ENCODE results near the gene TNIK. TPM values are rescaled to one million over a fixed set of nuclear protein-coding genes. Genes with fewer than 3 reads are reported as not detected.
A peak's percentile ranks its signal among the peaks of the same experiment; 100 is the strongest.

TNIK gene
- polyA plus RNA-seq, 1 of the 3 experiments (the other 2 are of a cell fraction), result 19.4 TPM

DNA sequence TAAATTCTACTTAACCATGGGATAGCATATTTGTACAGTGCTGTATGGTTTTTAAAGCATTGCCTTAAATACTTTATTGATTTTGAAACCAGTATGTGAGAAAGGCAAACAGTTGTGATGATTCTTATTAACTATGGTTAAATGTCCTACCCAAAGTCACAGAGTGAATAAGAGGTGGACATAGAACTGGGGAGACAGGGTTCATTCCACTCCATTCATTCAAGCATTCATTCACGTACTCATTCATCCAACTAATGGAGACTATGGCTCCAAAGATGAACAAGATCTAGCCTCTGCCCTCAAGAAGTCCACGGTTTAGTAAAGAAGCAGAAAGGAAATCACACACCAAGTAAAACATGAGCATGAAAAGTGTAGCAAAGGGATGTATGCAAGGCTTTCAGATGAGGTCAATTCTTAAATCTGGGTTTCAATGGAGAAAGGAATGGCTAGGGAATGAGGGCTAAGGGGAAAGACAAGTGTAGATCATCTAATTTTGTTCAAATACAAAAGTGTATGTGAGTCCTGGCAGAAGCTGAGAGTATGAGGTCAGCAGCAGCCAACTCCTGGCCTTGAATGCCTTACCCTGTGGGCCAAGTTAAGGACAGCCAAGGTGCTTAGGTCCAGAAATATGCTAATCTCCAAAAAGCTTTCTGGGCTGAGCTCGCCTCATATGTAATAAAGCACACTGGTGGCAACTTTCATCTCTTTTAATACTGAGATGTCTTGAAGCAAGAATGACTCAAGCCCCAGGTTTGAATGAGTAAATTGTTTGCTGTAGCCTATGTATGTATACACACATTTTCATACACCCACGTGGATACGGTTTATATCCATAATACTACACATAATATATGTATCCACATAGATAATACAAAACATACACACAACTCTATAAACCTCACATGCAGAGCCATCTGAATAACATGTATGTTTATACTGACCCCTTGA, 4.3 kb downstream of the TNIK start:
- no peak for TF ChIP-seq FOXM1 (IDR thresholded peaks at IDR 0.05; ENCODE audit: low read depth)
- TF ChIP-seq SMC3 (IDR thresholded peaks at IDR 0.05; ENCODE audit: low read depth, low read length), result no peak
- POLR2A ChIA-PET, result no interaction called here
- 70% methylated on average over 5 of the region's 5 CpGs for WGBS (ENCODE audit: low lambda C conversion rate)

DNA sequence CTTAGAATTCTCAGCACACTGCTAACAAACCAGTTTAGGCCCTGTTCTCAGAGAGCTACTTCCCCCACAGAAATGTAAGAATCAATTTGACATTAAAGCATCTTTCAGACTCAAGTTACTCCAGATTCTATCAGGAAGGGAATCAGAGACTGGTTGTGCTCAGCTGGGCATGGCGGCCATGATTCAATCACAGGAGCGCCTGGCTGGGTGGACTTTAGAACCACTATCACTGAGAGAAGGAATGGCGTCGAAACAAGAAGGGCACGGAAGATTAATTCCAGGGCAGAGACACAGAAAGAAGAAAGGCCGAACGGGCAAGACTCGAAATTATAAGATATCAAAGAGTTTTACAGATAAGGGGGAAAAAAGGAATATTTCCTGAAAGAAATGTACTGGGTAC, 6.2 kb downstream of the TNIK start:
- H3K27ac ChIP-seq (ENCODE audit: low read depth in 2 of 2, low read length in 1 of 2), result no peak overlapping the region
- H3K4me3 ChIP-seq (ENCODE audit: low read depth in 2 of 2, low read length in 1 of 2), result no peak overlapping the region
- H3K9me2 ChIP-seq, result no peaks in the 10 kb centered on the region
- H3K9me3 ChIP-seq, result no peaks in the 10 kb centered on the region
- no peak overlapping the region for H3K4me2 ChIP-seq
- H3K27me3 ChIP-seq (ENCODE audit: insufficient read depth), result no peaks in the 10 kb centered on the region
- CTCF ChIA-PET, result no interaction called here
- POLR2A ChIA-PET, result no interaction called here
- peaks cover 0 to 4% of the 10 kb centered on the region in 2 experiments; a peak in 2 of 4 replicates for H3K4me1 ChIP-seq (ENCODE audit: control insufficient read depth in 1 of 2, insufficient read depth in 2 of 2, low read depth in 1 of 2, low read length in 1 of 2)
- no peaks in the 10 kb centered on the region for H3F3A ChIP-seq (replicated peaks; ENCODE audit: insufficient read depth)
- no peak overlapping the region for H3K9ac ChIP-seq
- H3K36me3 ChIP-seq (replicated peaks in 1 of 2; ENCODE audit: control insufficient read depth in 1 of 2, insufficient read depth in 2 of 2, low read length in 1 of 2), result peaks cover 0 to 5% of the 10 kb centered on the region in 2 experiments
- H4K20me1 ChIP-seq (ENCODE audit: insufficient read depth), result peaks cover 20% of the 10 kb centered on the region
- 80% methylated on average over 8 of the region's 8 CpGs for WGBS (ENCODE audit: low lambda C conversion rate)
- TF ChIP-seq SIN3A (IDR thresholded peaks at IDR 0.05; ENCODE audit: borderline replicate concordance, low read depth, low read length), result no peak
- TF ChIP-seq TAF1 (IDR thresholded peaks at IDR 0.05; ENCODE audit: borderline replicate concordance, low read depth, low read length), result no peak
- TF ChIP-seq YY1 (IDR thresholded peaks at IDR 0.05; ENCODE audit: low read depth), result peak; percentile 45; the same call in 1 of the 2 replicates
- TF ChIP-seq TCF12 (IDR thresholded peaks at IDR 0.05), result no peak
- no peak overlapping the region for H2AFZ ChIP-seq (ENCODE audit: low read depth)
- peak; percentile 27 for DNase-seq
- peaks cover 91% of the 10 kb centered on the region for H3K79me2 ChIP-seq (ENCODE audit: insufficient read depth)

More for the DNA sequence above, 4.3 kb downstream of the TNIK start:
- no peak overlapping the region for H2AFZ ChIP-seq (ENCODE audit: low read depth)
- CTCF ChIA-PET, result interaction anchor here (1.3 kb wide), 1 partner anchor 9 kb away, joined by 3 read pairs; no protein-coding TSS in a partner anchor
- H3K4me2 ChIP-seq, result peak overlapping the region; percentile 17; the same call in 1 of the 2 replicates
- H3K4me1 ChIP-seq (ENCODE audit: control insufficient read depth in 1 of 2, insufficient read depth in 2 of 2, low read depth in 1 of 2, low read length in 1 of 2), result peaks cover 0 to 5% of the 10 kb centered on the region in 2 experiments; a peak in 2 of 4 replicates
- DNase-seq, result no peak
- peaks cover 90% of the 10 kb centered on the region for H3K79me2 ChIP-seq (ENCODE audit: insufficient read depth)
- no peaks in the 10 kb centered on the region for H3K9me3 ChIP-seq
- no peak overlapping the region for H3K27ac ChIP-seq (ENCODE audit: low read depth in 2 of 2, low read length in 1 of 2)
- peaks cover 0 to 5% of the 10 kb centered on the region in 2 experiments for H3K36me3 ChIP-seq (replicated peaks in 1 of 2; ENCODE audit: control insufficient read depth in 1 of 2, insufficient read depth in 2 of 2, low read length in 1 of 2)
- no peaks in the 10 kb centered on the region for H3F3A ChIP-seq (replicated peaks; ENCODE audit: insufficient read depth)
- no peaks in the 10 kb centered on the region for H3K9me2 ChIP-seq
- peaks cover 20% of the 10 kb centered on the region for H4K20me1 ChIP-seq (ENCODE audit: insufficient read depth)
- no peak overlapping the region for H3K4me3 ChIP-seq (ENCODE audit: low read depth in 2 of 2, low read length in 1 of 2)
- no peaks in the 10 kb centered on the region for H3K27me3 ChIP-seq (ENCODE audit: insufficient read depth)
- H3K9ac ChIP-seq, result no peak overlapping the region

DNA sequence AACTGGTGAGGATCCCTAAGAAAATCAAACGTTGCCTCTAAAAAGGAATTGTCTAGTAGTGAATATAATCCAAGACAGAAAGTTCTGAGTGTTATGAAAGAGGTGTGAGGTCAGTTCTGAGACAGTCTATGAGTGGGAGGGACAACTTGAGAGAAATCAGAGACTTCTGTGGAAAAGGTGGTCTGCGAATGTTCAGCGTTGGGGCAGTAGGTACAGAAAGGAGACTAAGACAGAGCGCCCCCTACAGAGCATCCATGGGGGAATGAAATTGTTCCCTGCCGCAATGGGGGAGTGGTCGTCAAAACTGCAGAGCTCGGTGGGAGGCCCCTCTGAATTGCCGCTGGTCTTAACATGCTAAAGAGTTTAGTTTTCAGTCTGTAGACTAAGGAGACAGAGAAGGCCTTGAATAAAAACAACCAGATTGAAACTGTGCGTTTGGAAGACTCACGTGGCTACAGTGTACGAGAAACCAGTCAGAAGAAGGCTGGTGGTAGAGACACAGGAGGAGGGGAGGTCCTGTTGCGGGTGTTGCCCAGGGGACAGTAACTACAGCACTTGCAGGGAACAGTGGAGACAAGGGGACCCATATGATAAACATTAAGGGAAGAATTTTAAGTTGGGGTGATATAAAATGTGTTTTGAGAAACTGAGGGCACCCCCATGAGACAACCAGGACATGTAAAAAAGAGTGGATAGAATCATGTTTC, 6.9 kb downstream of the TNIK start:
- Histone ChIP-seq H3K9ac (no peak overlapping the region), H3F3A (replicated peaks; ENCODE audit: insufficient read depth) (peaks cover 4% of the 10 kb centered on the region), H3K4me1 (ENCODE audit: control insufficient read depth in 1 of 2, insufficient read depth in 2 of 2, low read depth in 1 of 2, low read length in 1 of 2) (peaks cover 0 to 2% of the 10 kb centered on the region in 2 experiments; a peak in 2 of 4 replicates), H3K27me3 (ENCODE audit: insufficient read depth) (no peaks in the 10 kb centered on the region), H4K20me1 (ENCODE audit: insufficient read depth) (peaks cover 20% of the 10 kb centered on the region), H3K27ac (ENCODE audit: low read depth in 2 of 2, low read length in 1 of 2) (no peak overlapping the region), H3K9me2 (no peaks in the 10 kb centered on the region), H3K79me2 (ENCODE audit: insufficient read depth) (peaks cover 91% of the 10 kb centered on the region), H3K36me3 (replicated peaks in 1 of 2; ENCODE audit: control insufficient read depth in 1 of 2, insufficient read depth in 2 of 2, low read length in 1 of 2) (peaks cover 0 to 5% of the 10 kb centered on the region in 2 experiments), H2AFZ (ENCODE audit: low read depth) (no peak overlapping the region), H3K9me3 (no peaks in the 10 kb centered on the region), H3K4me3 (ENCODE audit: low read depth in 2 of 2, low read length in 1 of 2) (no peak overlapping the region), H3K4me2 (no peak overlapping the region)
- DNase-seq, result no peak
- WGBS (ENCODE audit: low lambda C conversion rate), result 97% methylated on average over 12 of the region's 12 CpGs
- ChIA-PET CTCF (no interaction called here), POLR2A (no interaction called here)
- no peak for TF ChIP-seq CHD2 (IDR thresholded peaks at IDR 0.05; ENCODE audit: low read length, partially characterized antibody)
- no peak for TF ChIP-seq RFX5 (IDR thresholded peaks at IDR 0.05; ENCODE audit: low read length)
- TF ChIP-seq TEAD4 (IDR thresholded peaks at IDR 0.05; ENCODE audit: borderline replicate concordance, insufficient read depth), result no peak
- no peak for TF ChIP-seq MEF2A (IDR thresholded peaks at IDR 0.05; ENCODE audit: borderline replicate concordance, low read depth)
- no peak for TF ChIP-seq FOSL2 (IDR thresholded peaks at IDR 0.05; ENCODE audit: borderline replicate concordance, low read depth)
- TF ChIP-seq, protein P1, sequence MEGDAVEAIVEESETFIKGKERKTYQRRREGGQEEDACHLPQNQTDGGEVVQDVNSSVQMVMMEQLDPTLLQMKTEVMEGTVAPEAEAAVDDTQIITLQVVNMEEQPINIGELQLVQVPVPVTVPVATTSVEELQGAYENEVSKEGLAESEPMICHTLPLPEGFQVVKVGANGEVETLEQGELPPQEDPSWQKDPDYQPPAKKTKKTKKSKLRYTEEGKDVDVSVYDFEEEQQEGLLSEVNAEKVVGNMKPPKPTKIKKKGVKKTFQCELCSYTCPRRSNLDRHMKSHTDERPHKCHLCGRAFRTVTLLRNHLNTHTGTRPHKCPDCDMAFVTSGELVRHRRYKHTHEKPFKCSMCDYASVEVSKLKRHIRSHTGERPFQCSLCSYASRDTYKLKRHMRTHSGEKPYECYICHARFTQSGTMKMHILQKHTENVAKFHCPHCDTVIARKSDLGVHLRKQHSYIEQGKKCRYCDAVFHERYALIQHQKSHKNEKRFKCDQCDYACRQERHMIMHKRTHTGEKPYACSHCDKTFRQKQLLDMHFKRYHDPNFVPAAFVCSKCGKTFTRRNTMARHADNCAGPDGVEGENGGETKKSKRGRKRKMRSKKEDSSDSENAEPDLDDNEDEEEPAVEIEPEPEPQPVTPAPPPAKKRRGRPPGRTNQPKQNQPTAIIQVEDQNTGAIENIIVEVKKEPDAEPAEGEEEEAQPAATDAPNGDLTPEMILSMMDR (IDR thresholded peaks at IDR 0.05), result peak; percentile 49
- TF ChIP-seq GATA2 (CRISPR knock-in tag; IDR thresholded peaks at IDR 0.05), result no peak
- no peak for TF ChIP-seq RAD21 (IDR thresholded peaks at IDR 0.05; ENCODE audit: low read length)
